ENCODE results near the gene CRYZ.

The CRYZ gene

GRCh38 chr1:74699331-74699730 lies 33.5 kb downstream of the CRYZ start:
- TF ChIP-seq REST (IDR thresholded peaks at IDR 0.05; ENCODE audit: insufficient read depth in 1 of 2, low read depth in 2 of 2, low read length in 2 of 2), result no peak
- no peak for TF ChIP-seq TAF1 (IDR thresholded peaks at IDR 0.05; ENCODE audit: borderline replicate concordance, insufficient read depth, low read length)
- TF ChIP-seq SIN3A (IDR thresholded peaks at IDR 0.05; ENCODE audit: borderline replicate concordance, insufficient read depth, low read length), result no peak
- no peak for TF ChIP-seq POLR2AphosphoS5 (IDR thresholded peaks at IDR 0.05; ENCODE audit: low read depth, low read length)
- no peak for TF ChIP-seq FOXP2 (optimal IDR thresholded peaks at IDR 0.05; ENCODE audit: borderline replicate concordance, extremely low read depth, extremely low read length, insufficient read depth)

- TF ChIP-seq TAF1 (IDR thresholded peaks at IDR 0.05; ENCODE audit: borderline replicate concordance, insufficient read depth, low read length) (no peak), REST (IDR thresholded peaks at IDR 0.05; ENCODE audit: insufficient read depth in 1 of 2, low read depth in 2 of 2, low read length in 2 of 2) (no peak), SIN3A (IDR thresholded peaks at IDR 0.05; ENCODE audit: borderline replicate concordance, insufficient read depth, low read length) (no peak), POLR2AphosphoS5 (IDR thresholded peaks at IDR 0.05; ENCODE audit: low read depth, low read length) (no peak), FOXP2 (optimal IDR thresholded peaks at IDR 0.05; ENCODE audit: borderline replicate concordance, extremely low read depth, extremely low read length, insufficient read depth) (no peak)
These were observed 35.0 kb downstream of the CRYZ start for GRCh38 chr1:74697832-74698231.

- TF ChIP-seq POLR2AphosphoS5 (IDR thresholded peaks at IDR 0.05; ENCODE audit: low read depth, low read length) (no peak), FOXP2 (optimal IDR thresholded peaks at IDR 0.05; ENCODE audit: borderline replicate concordance, extremely low read depth, extremely low read length, insufficient read depth) (no peak), REST (IDR thresholded peaks at IDR 0.05; ENCODE audit: insufficient read depth in 1 of 2, low read depth in 2 of 2, low read length in 2 of 2) (no peak), SIN3A (IDR thresholded peaks at IDR 0.05; ENCODE audit: borderline replicate concordance, insufficient read depth, low read length) (no peak), TAF1 (IDR thresholded peaks at IDR 0.05; ENCODE audit: borderline replicate concordance, insufficient read depth, low read length) (no peak)
These were observed 39.4 kb downstream of the CRYZ start for GRCh38 chr1:74693473-74693872.

- no peak for TF ChIP-seq SIN3A (IDR thresholded peaks at IDR 0.05; ENCODE audit: borderline replicate concordance, insufficient read depth, low read length)
- TF ChIP-seq FOXP2 (optimal IDR thresholded peaks at IDR 0.05; ENCODE audit: borderline replicate concordance, extremely low read depth, extremely low read length, insufficient read depth), result no peak
- TF ChIP-seq POLR2AphosphoS5 (IDR thresholded peaks at IDR 0.05; ENCODE audit: low read depth, low read length), result no peak
- TF ChIP-seq TAF1 (IDR thresholded peaks at IDR 0.05; ENCODE audit: borderline replicate concordance, insufficient read depth, low read length), result no peak
- no peak for TF ChIP-seq REST (IDR thresholded peaks at IDR 0.05; ENCODE audit: insufficient read depth in 1 of 2, low read depth in 2 of 2, low read length in 2 of 2)
These were observed 41.9 kb downstream of the CRYZ start for GRCh38 chr1:74690909-74691308.

GRCh38 chr1:74690364-74690696 lies 42.5 kb downstream of the CRYZ start:
- TF ChIP-seq FOXP2 (optimal IDR thresholded peaks at IDR 0.05; ENCODE audit: borderline replicate concordance, extremely low read depth, extremely low read length, insufficient read depth) (no peak), POLR2AphosphoS5 (IDR thresholded peaks at IDR 0.05; ENCODE audit: low read depth, low read length) (no peak), REST (IDR thresholded peaks at IDR 0.05; ENCODE audit: insufficient read depth in 1 of 2, low read depth in 2 of 2, low read length in 2 of 2) (no peak), TAF1 (IDR thresholded peaks at IDR 0.05; ENCODE audit: borderline replicate concordance, insufficient read depth, low read length) (no peak), SIN3A (IDR thresholded peaks at IDR 0.05; ENCODE audit: borderline replicate concordance, insufficient read depth, low read length) (no peak)

Measured in PFSK-1 (cell line).